Brain microvascular endothelial cell (primary cell): ENCODE data around the gene IL1R1.
A peak's percentile ranks its signal among the peaks of the same experiment; 100 is the strongest.

ENCODE experiments used
- DNase-seq: peaks from one replicate; pipeline ENCODE4 v3.0.0-alpha.2; 2020
- H3K27ac ChIP-seq: fragments of 250-450 bp; sonication (Bioruptor Pico); 2 replicates; pipeline ENCODE4 v1.5.1; 2020; ENCODE audit warnings: mild to moderate bottlenecking, moderate library complexity
- H3K27me3 ChIP-seq: fragments of 250-450 bp; sonication (Bioruptor Pico); replicated peaks from 2 replicates; pipeline ENCODE4 v1.5.1; 2020; ENCODE audit warnings: mild to moderate bottlenecking
- H3K36me3 ChIP-seq: fragments of 250-450 bp; sonication (Bioruptor Pico); replicated peaks from 2 replicates; pipeline ENCODE4 v1.5.1; 2020; ENCODE audit warnings: mild to moderate bottlenecking
- H3K4me3 ChIP-seq: 2 replicates; pipeline ENCODE4 v1.5.1; 2011; ENCODE audit warnings: low read depth, mild to moderate bottlenecking, control low read depth, low read length, moderate library complexity
- in situ Hi-C: cut with HindIII; loops from 2 replicates; pipeline ENCODE4 v1.10.0; 2017; ENCODE audit warnings: low sequenced_read_pairs, low pct_ligation_motif_present
- TF ChIP-seq, protein P1 (sequence below): IDR thresholded peaks from 2 replicates; pipeline ENCODE4 v1.5.1; 2011; ENCODE audit warnings: low read depth, mild to moderate bottlenecking, moderate library complexity, low read length, control low read depth, inconsistent platforms; ENCODE audit errors: missing control alignments

IL1R1 gene

DNA sequence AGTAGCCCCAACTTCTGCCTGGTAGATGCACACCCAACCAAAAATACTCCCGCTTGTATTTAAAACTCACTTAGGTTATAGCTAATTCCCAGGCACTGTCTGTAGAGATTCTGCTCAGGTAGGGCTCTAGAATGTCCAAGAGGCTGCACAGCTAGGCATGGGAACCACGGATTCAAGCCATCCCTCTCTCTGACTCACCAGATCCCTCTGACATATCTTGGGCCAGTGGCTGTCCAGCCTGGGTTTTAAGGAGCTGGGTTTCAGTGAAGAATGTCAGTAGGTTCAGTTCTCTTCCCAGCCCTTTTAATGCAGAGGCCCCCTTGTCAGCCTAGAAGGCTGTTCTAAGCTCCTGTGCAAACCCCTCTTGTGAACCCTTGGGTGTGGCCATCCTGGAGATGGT, 15.9 kb upstream of the IL1R1 start:
- in situ Hi-C loops: no loop called here
- H3K36me3 ChIP-seq: no peaks in the 10 kb centered on the region
- H3K4me3 ChIP-seq: no peak overlapping the region
- TF ChIP-seq, protein P1, sequence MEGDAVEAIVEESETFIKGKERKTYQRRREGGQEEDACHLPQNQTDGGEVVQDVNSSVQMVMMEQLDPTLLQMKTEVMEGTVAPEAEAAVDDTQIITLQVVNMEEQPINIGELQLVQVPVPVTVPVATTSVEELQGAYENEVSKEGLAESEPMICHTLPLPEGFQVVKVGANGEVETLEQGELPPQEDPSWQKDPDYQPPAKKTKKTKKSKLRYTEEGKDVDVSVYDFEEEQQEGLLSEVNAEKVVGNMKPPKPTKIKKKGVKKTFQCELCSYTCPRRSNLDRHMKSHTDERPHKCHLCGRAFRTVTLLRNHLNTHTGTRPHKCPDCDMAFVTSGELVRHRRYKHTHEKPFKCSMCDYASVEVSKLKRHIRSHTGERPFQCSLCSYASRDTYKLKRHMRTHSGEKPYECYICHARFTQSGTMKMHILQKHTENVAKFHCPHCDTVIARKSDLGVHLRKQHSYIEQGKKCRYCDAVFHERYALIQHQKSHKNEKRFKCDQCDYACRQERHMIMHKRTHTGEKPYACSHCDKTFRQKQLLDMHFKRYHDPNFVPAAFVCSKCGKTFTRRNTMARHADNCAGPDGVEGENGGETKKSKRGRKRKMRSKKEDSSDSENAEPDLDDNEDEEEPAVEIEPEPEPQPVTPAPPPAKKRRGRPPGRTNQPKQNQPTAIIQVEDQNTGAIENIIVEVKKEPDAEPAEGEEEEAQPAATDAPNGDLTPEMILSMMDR: no peak
- peak overlapping the region; percentile 90 for H3K27ac ChIP-seq
- peak; percentile 58 for DNase-seq
- no peaks in the 10 kb centered on the region for H3K27me3 ChIP-seq

DNA sequence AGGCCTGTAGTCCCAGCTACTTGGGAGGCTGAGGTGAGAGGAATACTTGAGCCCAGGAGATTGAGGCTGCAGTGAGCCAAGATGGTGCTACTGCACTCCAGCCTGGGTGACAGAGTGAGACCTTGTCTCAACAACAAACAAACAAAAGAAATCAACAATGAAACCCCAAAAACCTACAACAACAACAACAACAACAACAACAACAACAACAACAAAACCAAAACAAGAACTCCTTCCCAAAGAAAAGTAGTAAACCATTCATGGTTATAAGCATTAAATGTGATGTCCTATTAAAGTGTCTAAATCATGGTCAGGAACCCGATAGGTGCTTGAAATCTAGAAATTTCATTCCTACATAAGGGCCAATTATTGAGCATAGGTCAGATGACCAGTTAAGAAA, 13.5 kb upstream of the IL1R1 start:
- in situ Hi-C loops: no loop called here
- Histone ChIP-seq H3K4me3 (no peak overlapping the region), H3K27ac (no peak overlapping the region), H3K27me3 (no peaks in the 10 kb centered on the region), H3K36me3 (no peaks in the 10 kb centered on the region)
- TF ChIP-seq, protein P1: no peak
- DNase-seq: no peak

DNA sequence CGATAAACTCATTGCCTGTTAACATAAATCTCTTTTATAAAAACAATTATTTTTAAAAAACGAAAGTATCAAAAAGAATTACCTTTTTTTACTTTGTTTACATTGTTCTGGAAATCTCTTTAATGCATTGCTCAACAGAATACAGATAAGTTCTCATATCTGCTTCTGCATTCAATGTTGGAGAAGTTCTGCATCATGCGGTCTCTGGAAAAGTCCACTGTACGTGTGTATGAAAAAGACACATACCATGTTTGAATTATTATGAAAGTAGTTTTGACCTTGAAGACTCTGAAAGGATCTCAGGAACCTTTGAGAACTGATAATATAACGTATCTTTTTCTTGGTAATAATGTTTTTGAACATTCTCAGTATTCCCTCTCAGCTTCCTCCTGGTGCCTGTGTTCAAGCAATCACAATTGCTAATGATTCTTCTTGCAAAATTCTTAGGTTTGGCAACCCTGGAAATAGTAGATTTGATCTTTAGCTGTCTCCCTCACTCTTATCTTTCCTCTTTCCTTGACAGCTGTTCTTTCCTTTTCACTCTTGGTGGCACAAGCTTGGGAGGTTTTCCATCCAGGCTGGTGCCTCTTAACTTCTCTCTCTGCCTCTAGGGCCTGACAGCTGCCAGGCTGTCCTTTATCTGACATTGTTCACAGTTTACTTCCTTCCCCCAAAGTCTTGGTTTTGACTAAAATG, 12.4 kb upstream of the IL1R1 start:
- H3K27ac ChIP-seq: no peak overlapping the region
- no peak overlapping the region for H3K4me3 ChIP-seq
- DNase-seq: no peak
- H3K36me3 ChIP-seq: no peaks in the 10 kb centered on the region
- H3K27me3 ChIP-seq: no peaks in the 10 kb centered on the region
- TF ChIP-seq, protein P1: no peak
- in situ Hi-C loops: no loop called here

DNA sequence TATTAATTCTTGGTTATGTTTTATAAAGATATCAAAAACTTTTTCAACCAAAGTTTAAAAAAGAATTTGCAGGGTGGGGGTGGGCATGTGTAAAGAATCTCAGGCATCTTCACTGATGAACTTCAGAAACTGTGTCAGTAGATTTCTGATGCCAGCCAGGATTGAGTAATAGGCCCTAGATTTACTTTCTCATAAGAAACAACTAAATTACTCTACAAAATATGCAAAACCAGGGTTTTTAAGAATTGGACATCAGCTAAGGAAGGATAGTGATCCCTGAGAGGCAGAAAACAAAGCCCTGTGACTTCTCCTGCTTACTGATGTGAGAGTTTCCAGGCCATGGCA, 11.9 kb upstream of the IL1R1 start:
- DNase-seq: no peak
- in situ Hi-C loops: no loop called here
- Histone ChIP-seq H3K27me3 (no peaks in the 10 kb centered on the region), H3K27ac (no peak overlapping the region), H3K4me3 (no peak overlapping the region), H3K36me3 (no peaks in the 10 kb centered on the region)
- TF ChIP-seq, protein P1: no peak

DNA sequence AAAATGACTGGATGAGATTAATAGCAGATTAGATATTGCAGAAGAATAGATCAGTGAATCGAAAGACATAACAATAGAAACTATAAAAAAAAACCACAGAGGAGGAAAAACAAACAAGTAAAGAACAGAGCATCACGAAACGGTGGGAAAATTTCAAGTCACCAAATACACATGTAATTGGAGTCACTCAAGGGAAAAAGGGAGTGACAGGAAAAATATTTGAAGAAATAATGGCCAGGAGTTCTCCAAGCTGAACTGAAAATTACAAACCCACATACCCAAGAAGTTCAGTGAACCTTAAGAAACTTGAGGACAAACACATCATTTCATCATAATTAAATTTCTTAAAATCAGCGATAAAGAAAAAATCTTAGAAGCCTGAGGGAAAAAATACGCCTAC, 11.0 kb upstream of the IL1R1 start:
- no peak overlapping the region for H3K4me3 ChIP-seq
- TF ChIP-seq, protein P1: no peak
- DNase-seq: no peak
- no peak overlapping the region for H3K27ac ChIP-seq
- in situ Hi-C loops: no loop called here
- no peaks in the 10 kb centered on the region for H3K36me3 ChIP-seq
- H3K27me3 ChIP-seq: no peaks in the 10 kb centered on the region

DNA sequence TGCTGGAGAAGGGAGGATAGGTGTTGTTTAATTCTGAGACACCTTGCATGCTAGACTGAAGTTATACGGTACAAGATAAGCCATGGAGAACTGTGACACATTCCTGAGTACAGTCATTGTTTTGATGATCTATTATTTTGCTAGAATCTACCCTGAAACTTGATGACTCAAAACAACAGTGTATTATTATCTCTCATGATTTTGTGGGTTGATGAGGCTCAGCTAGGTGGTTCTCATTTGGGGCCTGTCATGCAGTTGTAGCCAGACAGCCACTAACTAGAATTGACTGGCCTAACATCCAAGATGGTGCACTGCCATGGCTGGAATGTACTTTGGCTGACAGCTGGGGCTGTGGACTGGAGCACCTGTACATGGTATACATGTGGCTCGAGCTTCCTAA, 5.4 kb upstream of the IL1R1 start:
- Histone ChIP-seq H3K4me3 (no peak overlapping the region), H3K27ac (no peak overlapping the region), H3K27me3 (no peaks in the 10 kb centered on the region), H3K36me3 (no peaks in the 10 kb centered on the region)
- in situ Hi-C loops: no loop called here
- TF ChIP-seq, protein P1: no peak
- no peak for DNase-seq
